IMR-90 (cell line): Measurements from ENCODE around the gene LAPTM5. TPM values are rescaled to one million over a fixed set of nuclear protein-coding genes. Genes with fewer than 3 reads are reported as not detected.

Experiments
- ATAC-seq: fragments of 200-7000 bp; cut with Tn5 transposase; 2 replicates; pipeline ENCODE4 v1.9.1; 2020; ENCODE audit warnings: low read depth, mild to moderate bottlenecking, moderate library complexity
- BruUV-seq: library from RNA; stranded (reverse); fragments of 400-500 nt; replicated peaks from 2 replicates; lab custom pipeline; 2021; lab: Mats Ljungman, UMichigan
- CTCF ChIA-PET: fragments of 300-600 bp; formaldehyde crosslinking; extraction: SDS; loops from one replicate; lab custom pipeline; 2021; ENCODE audit warnings: antibody characterized with exemption; lab: Yijun Ruan, JAX
- POLR2A ChIA-PET: fragments of 300-600 bp; sonication (Branson Sonifier 250); formaldehyde crosslinking; loops from one replicate; lab custom pipeline; 2022; ENCODE audit warnings: antibody characterized with exemption; ENCODE audit not compliant: unreplicated experiment; lab: Charles Lee
- DNase-seq: peaks from one replicate; pipeline ENCODE4 v3.0.0; 2013
- H2AFZ ChIP-seq: replicated peaks from 2 replicates; pipeline ENCODE3; 2013; ENCODE audit warnings: low read length, mild to moderate bottlenecking; ENCODE audit not compliant: poor library complexity
- H2AK5ac ChIP-seq: 2 replicates; pipeline ENCODE4 v1.6.1; 2013; ENCODE audit warnings: low read depth, low read length, inconsistent platforms
- H2AK9ac ChIP-seq: replicated peaks from 2 replicates; pipeline ENCODE3; 2013; ENCODE audit warnings: mild to moderate bottlenecking, low read depth, low read length, moderate library complexity; ENCODE audit not compliant: poor library complexity
- H2BK120ac ChIP-seq: 2 replicates; pipeline ENCODE4 v1.6.1; 2013; ENCODE audit warnings: low read depth, low read length, inconsistent platforms
- H2BK15ac ChIP-seq: 3 replicates; pipeline ENCODE4 v1.6.1; 2013; ENCODE audit warnings: low read depth, low read length, inconsistent platforms
- H2BK20ac ChIP-seq: 2 replicates; pipeline ENCODE4 v1.6.1; 2013; ENCODE audit warnings: low read depth, mild to moderate bottlenecking, inconsistent platforms, low read length, moderate library complexity
- H2BK5ac ChIP-seq: 2 replicates; pipeline ENCODE4 v1.6.1; 2013; ENCODE audit warnings: mild to moderate bottlenecking, low read depth, low read length, inconsistent platforms; ENCODE audit not compliant: poor library complexity, severe bottlenecking
- H3K14ac ChIP-seq: replicated peaks from 2 replicates; pipeline ENCODE4 v1.6.1; 2013; ENCODE audit warnings: low read depth, low read length, inconsistent platforms
- H3K18ac ChIP-seq: 2 replicates; pipeline ENCODE4 v1.6.1; 2013; ENCODE audit warnings: low read depth, low read length, control low read depth
- H3K23ac ChIP-seq: 2 replicates; pipeline ENCODE4 v1.6.1; 2013; ENCODE audit warnings: low read depth, low read length, inconsistent platforms
- H3K27ac ChIP-seq: 2 replicates; pipeline ENCODE4 v1.5.1; 2013; ENCODE audit warnings: mild to moderate bottlenecking, control low read depth, low read length; ENCODE audit not compliant: insufficient read depth
- H3K27me3 ChIP-seq: 2 replicates; pipeline ENCODE4 v1.6.1; 2013; ENCODE audit warnings: low read length; ENCODE audit not compliant: control insufficient read depth, insufficient read depth
- H3K36me3 ChIP-seq: 2 replicates; pipeline ENCODE4 v1.6.1; 2013; ENCODE audit warnings: low read length, mixed read lengths; ENCODE audit not compliant: control insufficient read depth, insufficient read depth
- H3K4ac ChIP-seq: 2 replicates; pipeline ENCODE4 v1.6.1; 2013; ENCODE audit warnings: low read depth, low read length, inconsistent platforms
- H3K4me1 ChIP-seq: 2 replicates; pipeline ENCODE4 v1.6.1; 2013; ENCODE audit warnings: low read length, mixed read lengths; ENCODE audit not compliant: control insufficient read depth, insufficient read depth
- H3K4me2 ChIP-seq: 2 replicates; pipeline ENCODE4 v1.6.1; 2013; ENCODE audit warnings: low read depth, mild to moderate bottlenecking, control low read depth, low read length, moderate library complexity
- H3K4me3 ChIP-seq: 2 replicates; pipeline ENCODE4 v1.5.1; 2013; ENCODE audit warnings: low read depth, mild to moderate bottlenecking, control low read depth, low read length, moderate library complexity; ENCODE audit not compliant: insufficient read depth
- H3K56ac ChIP-seq: 2 replicates; pipeline ENCODE4 v1.6.1; 2013; ENCODE audit warnings: low read length, inconsistent platforms; ENCODE audit not compliant: insufficient read depth; ENCODE audit errors: extremely low read depth
- H3K79me1 ChIP-seq, 2 experiments: 2 replicates each; pipeline ENCODE4 v1.6.1; 2013; ENCODE audit warnings: low read length in 2 of 2, inconsistent platforms in 1 of 2, low read depth in 1 of 2
- H3K9ac ChIP-seq: 2 replicates; pipeline ENCODE4 v1.6.1; 2013; ENCODE audit warnings: low read depth, low read length, control low read depth
- H3K9me1 ChIP-seq: 2 replicates; pipeline ENCODE4 v1.6.1; 2013; ENCODE audit warnings: low read length, inconsistent platforms; ENCODE audit not compliant: insufficient read depth
- H3K9me3 ChIP-seq: 2 replicates; pipeline ENCODE4 v1.6.1; 2013; ENCODE audit warnings: low read length; ENCODE audit not compliant: control insufficient read depth, insufficient read depth
- H4K20me1 ChIP-seq: 2 replicates; pipeline ENCODE4 v1.6.1; 2013; ENCODE audit warnings: low read length, inconsistent platforms; ENCODE audit not compliant: insufficient read depth
- H4K5ac ChIP-seq: 2 replicates; pipeline ENCODE4 v1.6.1; 2013; ENCODE audit warnings: mild to moderate bottlenecking, low read depth, low read length, control low read depth
- H4K8ac ChIP-seq, 2 experiments: 2 replicates each; pipeline ENCODE4 v1.6.1; 2013; ENCODE audit warnings: low read depth in 2 of 2, low read length in 2 of 2, control low read depth in 1 of 2, inconsistent platforms in 1 of 2
- H4K91ac ChIP-seq: 2 replicates; pipeline ENCODE4 v1.6.1; 2013; ENCODE audit warnings: low read depth, low read length, inconsistent platforms; ENCODE audit not compliant: insufficient read depth
- CEBPB ChIP-seq: IDR thresholded peaks from 2 replicates; pipeline ENCODE4 v1.6.1; 2012; ENCODE audit warnings: low read depth, low read length, improper control_type of control experiment
- CHD1 ChIP-seq: IDR thresholded peaks from 2 replicates; pipeline ENCODE4 v1.6.1; 2012; ENCODE audit warnings: low read depth, low read length, improper control_type of control experiment
- MXI1 ChIP-seq: IDR thresholded peaks from 2 replicates; pipeline ENCODE4 v1.6.1; 2012; ENCODE audit warnings: low read depth, mild to moderate bottlenecking, low read length, moderate library complexity, borderline replicate concordance
- NFE2L2 ChIP-seq: fragments of 150-350 bp; IDR thresholded peaks from 2 replicates; pipeline ENCODE4 v1.6.1; 2016; ENCODE audit warnings: low read depth, mild to moderate bottlenecking, low read length
- RAD21 ChIP-seq: IDR thresholded peaks from 2 replicates; pipeline ENCODE4 v1.6.1; 2012; ENCODE audit warnings: low read length, improper control_type of control experiment
- RFX5 ChIP-seq: IDR thresholded peaks from 2 replicates; pipeline ENCODE4 v1.8.0; 2012; ENCODE audit warnings: low read depth, mild to moderate bottlenecking, low read length, moderate library complexity
- WGBS, 2 experiments: methylation state at CpG; one replicate each; pipeline versions ENCODE4 v1.1.5 to v1.1.7; 2013; ENCODE audit warnings: missing lambda C conversion rate in 2 of 2; ENCODE audit not compliant: insufficient read length in 1 of 2; ENCODE audit errors: extremely low coverage in 2 of 2; 5-methylcytosine and 5-hydroxymethylcytosine counted together
- dilution Hi-C: fragments of 300-500 bp; cut with HindIII; formaldehyde crosslinking; loops from one replicate; pipeline ENCODE4 v1.14.3; 2018; ENCODE audit warnings: low sequenced_read_pairs; ENCODE audit not compliant: unreplicated experiment
- in situ Hi-C: fragments of 300-500 bp; cut with MboI; formaldehyde crosslinking; loops from 3 replicates; pipeline ENCODE4 v1.14.3; 2019; ENCODE audit warnings: low sequenced_read_pairs, inconsistent platforms, mixed read lengths
- intact Hi-C: fragments of 100-400 bp; cut with micrococcal nuclease; formaldehyde crosslinking; loops from 2 replicates; pipeline ENCODE4 v1.10.0; 2022
- polyA plus RNA-seq, 3 experiments: library from polyadenylated mRNA; depleted of rRNA; stranded (reverse); fragments of >200 nt; gene quantifications; 2 replicates each; pipeline ENCODE4 v1.2.3, GENCODE V29; 2012; ENCODE audit warnings: low replicate concordance in 1 of 3
- total RNA-seq: library from RNA; depleted of rRNA; stranded (reverse); fragments of >200 nt; gene quantifications from 2 replicates; pipeline ENCODE4 v1.2.3, GENCODE V29; 2012

LAPTM5 gene
- total and polyA plus RNA-seq, 2 of the 4 experiments (the other 2 are of a cell fraction) = 0.09 TPM; not detected in 1

- TF ChIP-seq MXI1 = no peak
These were observed 28.5 kb downstream of the LAPTM5 start (continued) for GRCh38 chr1:30728832-30729638.

- ChIA-PET CTCF (interaction anchor here (1.2 to 4.6 kb wide), 3 partner anchors 9 to 51 kb away, joined by 3 to 30 read pairs (median 6); no protein-coding TSS in a partner anchor), POLR2A (no interaction called here)
- TF ChIP-seq CEBPB (no peak), NFE2L2 (no peak), RFX5 (no peak), RAD21 (no peak), CHD1 (no peak)
- Histone ChIP-seq H3K4ac (no peak overlapping the region), H2BK20ac (no peak overlapping the region), H2AK9ac (peak overlapping the region; percentile 15), H3K27ac (no peak overlapping the region), H3K27me3 (peaks cover 7% of the 10 kb centered on the region; the same call in 1 of the 2 replicates), H2AFZ (no peak overlapping the region), H3K9ac (no peak overlapping the region), H3K9me1 (0 out of 2 replicates have a peak, but pooled peaks cover 2% of the 10 kb centered on the region), H4K91ac (no peak overlapping the region), H3K36me3 (no peaks in the 10 kb centered on the region), H3K18ac (no peak overlapping the region), H3K4me2 (no peak overlapping the region), H4K20me1 (no peaks in the 10 kb centered on the region), H3K4me3 (no peak overlapping the region), H2BK15ac (no peak overlapping the region), H4K5ac (no peak overlapping the region), H3K14ac (no peak overlapping the region), H3K56ac (no peak overlapping the region), H3K9me3 (no peaks in the 10 kb centered on the region), H3K4me1 (peaks cover 10% of the 10 kb centered on the region; the same call in 1 of the 2 replicates), H2AK5ac (no peak overlapping the region), H3K79me1 (no peaks in the 10 kb centered on the region), H2BK5ac (no peak overlapping the region), H3K23ac (no peak overlapping the region), H2BK120ac (no peak overlapping the region), H4K8ac (no peak overlapping the region)
- WGBS, 2 experiments = 91% methylated on average over 7 of the region's 8 CpGs; no CpG with 5 or more reads in 1 of the 2 experiments
- intact Hi-C loops = no loop called here
- no peak for ATAC-seq
- in situ Hi-C loops = loop anchor here (5.0 kb wide), 1 partner anchor 184 kb away; no protein-coding TSS in a partner anchor
- BruUV-seq = no TSS peak
- DNase-seq = no peak
- dilution Hi-C loops = no loop called here
These were observed 29.2 kb downstream of the LAPTM5 start for GRCh38 chr1:30728340-30728739.
